LNCaP clone FGC (cell line): ENCODE results near the gene CNTN5.

Experiments
- DNase-seq: peaks from one replicate; pipeline ENCODE4 v3.0.0-alpha.2; 2011; ENCODE audit warnings: low read depth
- H3K4me3 ChIP-seq: 2 replicates; pipeline ENCODE4 v1.5.1; 2011; ENCODE audit warnings: mild to moderate bottlenecking, low read depth, low read length, control low read depth
- TF ChIP-seq, protein P1 (sequence below): IDR thresholded peaks from 2 replicates; pipeline ENCODE4 v1.5.1; 2012; ENCODE audit warnings: mild to moderate bottlenecking; ENCODE audit not compliant: control insufficient read depth, insufficient read depth; ENCODE audit errors: extremely low read depth

CNTN5 gene

DNA sequence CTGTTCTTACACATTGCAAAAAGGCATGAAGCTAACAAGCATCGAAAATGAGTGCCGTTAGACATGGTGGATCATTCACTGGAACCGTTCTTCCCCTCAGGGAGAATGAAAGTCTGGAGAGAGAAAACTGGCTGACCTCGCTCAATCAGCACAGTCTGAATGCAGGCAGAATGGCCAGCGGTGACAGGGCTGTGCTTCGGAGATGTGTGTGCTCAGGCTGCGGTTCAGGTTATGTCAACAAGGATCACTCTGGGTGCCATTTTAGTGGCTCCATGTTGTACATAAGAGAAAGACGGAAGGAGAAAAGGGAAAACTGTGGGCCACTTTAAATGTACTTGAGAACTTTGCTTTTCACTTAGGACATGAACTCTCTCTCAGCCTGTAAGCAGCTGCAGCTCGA, 916.6 kb downstream of the CNTN5 start:
- H3K4me3 ChIP-seq = no peak overlapping the region
- no peak for DNase-seq
- TF ChIP-seq, protein P1, sequence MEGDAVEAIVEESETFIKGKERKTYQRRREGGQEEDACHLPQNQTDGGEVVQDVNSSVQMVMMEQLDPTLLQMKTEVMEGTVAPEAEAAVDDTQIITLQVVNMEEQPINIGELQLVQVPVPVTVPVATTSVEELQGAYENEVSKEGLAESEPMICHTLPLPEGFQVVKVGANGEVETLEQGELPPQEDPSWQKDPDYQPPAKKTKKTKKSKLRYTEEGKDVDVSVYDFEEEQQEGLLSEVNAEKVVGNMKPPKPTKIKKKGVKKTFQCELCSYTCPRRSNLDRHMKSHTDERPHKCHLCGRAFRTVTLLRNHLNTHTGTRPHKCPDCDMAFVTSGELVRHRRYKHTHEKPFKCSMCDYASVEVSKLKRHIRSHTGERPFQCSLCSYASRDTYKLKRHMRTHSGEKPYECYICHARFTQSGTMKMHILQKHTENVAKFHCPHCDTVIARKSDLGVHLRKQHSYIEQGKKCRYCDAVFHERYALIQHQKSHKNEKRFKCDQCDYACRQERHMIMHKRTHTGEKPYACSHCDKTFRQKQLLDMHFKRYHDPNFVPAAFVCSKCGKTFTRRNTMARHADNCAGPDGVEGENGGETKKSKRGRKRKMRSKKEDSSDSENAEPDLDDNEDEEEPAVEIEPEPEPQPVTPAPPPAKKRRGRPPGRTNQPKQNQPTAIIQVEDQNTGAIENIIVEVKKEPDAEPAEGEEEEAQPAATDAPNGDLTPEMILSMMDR = no peak

DNA sequence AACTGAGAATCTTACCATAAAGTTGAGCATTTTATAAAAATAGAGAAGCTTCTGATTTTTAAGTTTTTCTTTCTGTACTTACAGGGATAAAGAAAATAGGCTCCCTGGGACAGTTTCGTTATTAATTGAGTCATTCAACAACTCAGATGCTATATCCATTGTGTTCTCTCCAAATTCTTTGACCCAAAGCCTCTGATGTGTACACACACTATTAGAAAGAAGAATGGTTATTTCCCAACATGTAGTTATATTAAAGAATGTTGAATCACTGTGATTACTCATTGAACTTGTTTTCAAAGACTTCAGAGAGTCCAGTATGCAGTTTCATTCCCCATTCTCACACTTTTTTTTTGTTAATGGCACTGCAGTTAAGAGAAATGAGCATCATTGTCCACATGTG, 932.1 kb downstream of the CNTN5 start:
- no peak for DNase-seq
- no peak overlapping the region for H3K4me3 ChIP-seq
- TF ChIP-seq, protein P1 = no peak

DNA sequence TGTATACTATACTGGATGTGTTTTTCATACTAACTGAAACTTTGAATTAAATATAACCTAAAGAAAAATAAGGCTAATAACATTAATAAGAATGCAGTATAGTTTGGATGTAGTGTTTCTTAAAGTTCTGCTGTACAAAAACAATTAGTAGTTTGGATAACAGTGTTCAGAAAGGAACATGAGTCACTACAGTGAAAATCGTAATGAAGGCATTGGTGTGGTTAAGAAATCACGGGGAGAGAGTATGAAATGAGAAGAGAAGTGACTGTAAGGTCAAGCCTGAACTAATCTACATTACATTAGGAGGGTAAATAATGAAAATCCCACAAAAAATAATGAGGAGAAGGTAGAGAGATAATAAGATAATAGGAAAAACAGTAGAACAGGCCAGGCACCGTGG, 939.8 kb downstream of the CNTN5 start:
- H3K4me3 ChIP-seq = no peak overlapping the region
- TF ChIP-seq, protein P1 = no peak
- DNase-seq = no peak

DNA sequence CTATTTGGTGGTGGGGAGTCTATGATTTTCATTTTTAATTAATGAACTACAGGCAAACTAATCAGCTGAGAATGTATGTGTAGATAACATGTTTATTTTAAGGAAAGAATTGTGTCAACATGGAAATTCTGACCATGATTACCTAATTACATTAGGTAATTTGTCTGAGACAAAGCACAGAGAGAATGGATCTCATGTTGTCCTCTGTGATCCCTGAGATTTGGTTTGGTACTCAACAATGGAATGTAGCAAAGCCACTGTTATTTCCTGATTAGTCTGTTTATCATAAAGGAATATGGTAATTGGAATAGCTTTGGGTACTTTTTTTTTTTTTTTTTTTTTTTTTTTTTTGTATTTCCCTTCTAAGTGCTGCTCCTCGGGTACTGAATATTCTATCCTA, 947.6 kb downstream of the CNTN5 start:
- H3K4me3 ChIP-seq = no peak overlapping the region
- DNase-seq = no peak
- TF ChIP-seq, protein P1 = no peak

DNA sequence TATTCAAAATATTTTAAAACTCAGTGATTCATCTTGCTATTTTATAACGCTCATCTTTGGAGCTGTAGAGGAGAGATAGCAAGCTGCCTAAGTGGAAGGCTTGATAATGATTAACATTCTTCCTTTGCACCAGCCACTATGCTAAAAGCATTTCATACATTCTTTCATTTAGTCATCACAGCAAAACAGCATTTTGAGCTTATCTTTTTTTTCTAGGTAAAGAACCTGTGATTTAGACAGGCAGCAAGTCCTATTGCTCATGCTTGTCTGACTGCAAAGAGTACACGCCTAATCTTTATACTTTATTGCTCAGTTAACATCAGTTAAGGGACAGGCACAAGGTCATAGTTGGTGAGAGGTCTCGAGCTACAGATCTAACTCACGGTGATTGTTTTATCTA, 953.2 kb downstream of the CNTN5 start:
- TF ChIP-seq, protein P1 = no peak
- H3K4me3 ChIP-seq = no peak overlapping the region
- no peak for DNase-seq

DNA sequence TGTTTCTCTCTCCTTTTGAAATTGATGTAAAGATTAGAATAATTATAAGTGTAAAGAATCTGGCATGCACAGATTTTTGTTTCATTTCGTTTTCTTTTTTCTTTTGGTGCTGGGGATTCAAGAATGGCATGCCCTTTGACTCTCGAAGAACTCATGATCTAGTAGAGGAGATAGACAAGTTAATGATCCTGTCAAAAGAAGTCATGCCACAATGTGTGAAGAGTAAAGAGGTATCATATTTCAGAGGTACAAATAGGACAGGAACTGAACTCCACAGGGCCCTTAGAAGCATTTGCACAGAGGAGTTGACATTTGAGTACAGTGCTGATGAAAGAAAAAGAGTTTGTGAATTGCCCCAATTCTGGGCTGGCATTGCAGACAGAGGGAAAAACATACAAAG, 958.3 kb downstream of the CNTN5 start:
- H3K4me3 ChIP-seq = no peak overlapping the region
- no peak for DNase-seq
- TF ChIP-seq, protein P1 = no peak

DNA sequence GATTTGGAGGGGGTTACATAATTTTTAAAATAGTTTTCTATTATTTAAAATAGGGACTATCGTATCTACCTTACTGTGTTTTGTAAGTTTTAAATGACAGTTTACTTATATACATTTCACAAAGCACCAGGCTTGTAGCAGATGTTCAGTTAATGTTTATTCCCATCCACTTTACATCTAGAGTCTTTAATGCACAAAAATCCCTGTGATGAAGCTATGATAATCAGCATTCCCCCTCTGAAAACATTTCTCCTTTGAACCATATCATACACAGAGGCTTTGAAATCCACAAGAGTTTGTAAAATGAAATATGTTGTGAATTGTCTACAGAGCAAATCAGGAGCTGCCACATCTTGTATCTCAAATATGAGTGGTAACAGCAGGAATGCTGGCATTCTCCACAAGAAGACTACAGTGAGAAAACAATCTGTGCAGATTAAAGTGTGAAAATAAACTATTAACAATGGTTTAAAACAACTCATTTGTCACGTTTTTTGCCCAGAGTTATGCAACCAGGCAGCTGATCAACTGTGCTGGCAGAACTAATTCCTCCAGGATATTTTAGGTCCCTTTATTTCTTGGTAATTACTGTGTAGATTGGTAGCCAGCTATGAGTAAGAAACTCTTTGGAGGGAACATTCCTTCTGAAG, 967.2 kb downstream of the CNTN5 start:
- TF ChIP-seq, protein P1 = no peak
- no peak for DNase-seq
- no peak overlapping the region for H3K4me3 ChIP-seq
